H1 (cell line): ENCODE data around the gene ATXN2. TPM values are rescaled to one million over a fixed set of nuclear protein-coding genes. Genes with fewer than 3 reads are reported as not detected.

Experiments used
- CTCF ChIA-PET: fragments of 300-600 bp; sonication (Branson Sonifier 250); formaldehyde crosslinking; loops from one replicate; lab custom pipeline; 2021; ENCODE audit not compliant: partially characterized antibody; lab: Charles Lee
- POLR2A ChIA-PET: fragments of 300-600 bp; sonication (Branson Sonifier 250); formaldehyde crosslinking; loops from one replicate; lab custom pipeline; 2021; ENCODE audit warnings: inconsistent platforms; ENCODE audit not compliant: partially characterized antibody; lab: Charles Lee
- DNase-seq, 2 experiments: peaks; one replicate each; pipeline versions ENCODE4 v3.0.0 to v3.0.0-alpha.2; 2010 to 2022; ENCODE audit warnings: low spot score in 2 of 2, low read depth in 1 of 2, mixed read lengths in 1 of 2
- FAIRE-seq: peaks from 2 replicates; lab custom pipeline; 2011; peaks lifted over from hg19 to GRCh38; lab: Jason Lieb, UNC
- H2AFZ ChIP-seq: 2 replicates; pipeline ENCODE4 v1.8.1; 2012; ENCODE audit warnings: low read length, inconsistent platforms
- H2AK5ac ChIP-seq: 2 replicates; pipeline ENCODE4 v1.6.1; 2013; ENCODE audit warnings: low read depth, low read length
- H2BK120ac ChIP-seq: replicated peaks from 2 replicates; pipeline ENCODE3; 2013; ENCODE audit warnings: low read depth, low read length, inconsistent platforms
- H2BK12ac ChIP-seq: 2 replicates; pipeline ENCODE4 v1.6.1; 2013; ENCODE audit warnings: low read depth, low read length
- H2BK15ac ChIP-seq: 2 replicates; pipeline ENCODE4 v1.6.1; 2013; ENCODE audit warnings: low read length
- H2BK20ac ChIP-seq: 2 replicates; pipeline ENCODE4 v1.6.1; 2013; ENCODE audit warnings: low read length
- H2BK5ac ChIP-seq: 2 replicates; pipeline ENCODE4 v1.6.1; 2013; ENCODE audit warnings: low read depth, low read length
- H3K14ac ChIP-seq: 2 replicates; pipeline ENCODE4 v1.6.1; 2013; ENCODE audit warnings: inconsistent platforms; ENCODE audit not compliant: insufficient read length
- H3K18ac ChIP-seq: 2 replicates; pipeline ENCODE4 v1.6.1; 2013; ENCODE audit warnings: low read length; ENCODE audit errors: extremely low read depth
- H3K23ac ChIP-seq: 2 replicates; pipeline ENCODE4 v1.6.1; 2013; ENCODE audit warnings: inconsistent platforms; ENCODE audit not compliant: insufficient read length
- H3K23me2 ChIP-seq: 2 replicates; pipeline ENCODE4 v1.6.1; 2013; ENCODE audit warnings: low read depth, low read length
- H3K27ac ChIP-seq: 2 replicates; pipeline ENCODE4 v1.6.1; 2011; ENCODE audit warnings: low read depth, low read length, inconsistent platforms
- H3K27me3 ChIP-seq, 4 experiments: replicated peaks in 1 of 4; 1 replicate in 1 of 4; 2 replicates in 3 of 4; pipeline versions ENCODE4 v1.6.1 to v1.8.1; 2011 to 2013; ENCODE audit warnings: low read length in 3 of 4, mild to moderate bottlenecking in 3 of 4, inconsistent platforms in 2 of 4, mixed read lengths in 2 of 4, moderate library complexity in 1 of 4; ENCODE audit not compliant: control insufficient read depth in 3 of 4, insufficient read depth in 3 of 4; ENCODE audit errors: extremely low read depth in 1 of 4
- H3K36me3 ChIP-seq, 4 experiments: 2 replicates each; pipeline versions ENCODE4 v1.6.1 to v1.8.1; 2011 to 2013; ENCODE audit warnings: mild to moderate bottlenecking in 4 of 4, low read length in 3 of 4, moderate library complexity in 2 of 4, control low read depth in 1 of 4, inconsistent platforms in 1 of 4; ENCODE audit not compliant: insufficient read depth in 4 of 4, control insufficient read depth in 2 of 4
- H3K4ac ChIP-seq: replicated peaks from 2 replicates; pipeline ENCODE3; 2013; ENCODE audit warnings: low read length, low read depth, mixed read lengths, inconsistent platforms; ENCODE audit not compliant: insufficient read length
- H3K4me1 ChIP-seq, 4 experiments: replicated peaks in 1 of 4; 1 replicate in 1 of 4; 2 replicates in 3 of 4; pipeline versions ENCODE4 v1.6.1 to v1.8.1; 2011 to 2013; ENCODE audit warnings: low read length in 3 of 4, inconsistent platforms in 2 of 4, mixed read lengths in 1 of 4; ENCODE audit not compliant: insufficient read depth in 4 of 4, control insufficient read depth in 3 of 4
- H3K4me2 ChIP-seq, 2 experiments: 2 replicates each; pipeline versions ENCODE4 v1.6.1 to v1.8.1; 2011 to 2013; ENCODE audit warnings: low read depth in 2 of 2, low read length in 2 of 2, control low read depth in 1 of 2, inconsistent platforms in 1 of 2, mild to moderate bottlenecking in 1 of 2; ENCODE audit not compliant: insufficient read depth in 1 of 2
- H3K4me3 ChIP-seq, 4 experiments: fragments of 200-600, 300-600 bp in 1 of 4; sonication (generic), shearing (Covaris generic), sonication (Bioruptor Twin) in 1 of 4; 2 replicates each; pipeline versions ENCODE4 v1.5.1 to v1.8.1; 2011 to 2016; ENCODE audit warnings: low read length in 4 of 4, low read depth in 3 of 4, control low read depth in 2 of 4, inconsistent platforms in 2 of 4, mild to moderate bottlenecking in 2 of 4, mixed read lengths in 1 of 4, moderate library complexity in 1 of 4; ENCODE audit not compliant: insufficient read depth in 2 of 4; ENCODE audit errors: extremely low read depth in 1 of 4
- H3K56ac ChIP-seq: replicated peaks from 2 replicates; pipeline ENCODE3; 2013; ENCODE audit warnings: low read depth, mild to moderate bottlenecking, mixed read lengths, low read length, inconsistent platforms; ENCODE audit not compliant: insufficient read length
- H3K79me1 ChIP-seq: 2 replicates; pipeline ENCODE4 v1.6.1; 2013; ENCODE audit warnings: low read depth, low read length, control low read depth
- H3K79me2 ChIP-seq, 2 experiments: 2 replicates each; pipeline versions ENCODE4 v1.6.1 to v1.8.1; 2012 to 2013; ENCODE audit warnings: low read length in 2 of 2, mild to moderate bottlenecking in 2 of 2, inconsistent platforms in 1 of 2; ENCODE audit not compliant: insufficient read depth in 2 of 2, control insufficient read depth in 1 of 2
- H3K9ac ChIP-seq, 4 experiments: replicated peaks in 1 of 4; 1 replicate in 1 of 4; 2 replicates in 3 of 4; pipeline versions ENCODE4 v1.6.1 to v1.8.1; 2011 to 2013; ENCODE audit warnings: low read depth in 3 of 4, low read length in 3 of 4, control low read depth in 2 of 4, mild to moderate bottlenecking in 2 of 4, moderate library complexity in 2 of 4, inconsistent platforms in 1 of 4; ENCODE audit errors: extremely low read depth in 1 of 4
- H3K9me3 ChIP-seq, 2 experiments: 2 replicates each; pipeline versions ENCODE4 v1.6.1 to v1.8.1; 2012 to 2013; ENCODE audit warnings: mild to moderate bottlenecking in 2 of 2, moderate library complexity in 2 of 2, control low read depth in 1 of 2, inconsistent platforms in 1 of 2, low read depth in 1 of 2, low read length in 1 of 2, mixed read lengths in 1 of 2; ENCODE audit not compliant: insufficient read depth in 2 of 2
- H4K20me1 ChIP-seq, 2 experiments: replicated peaks in 1 of 2; 2 replicates each; pipeline versions ENCODE3 to v1.8.1; 2011 to 2013; ENCODE audit warnings: inconsistent platforms in 2 of 2, low read length in 2 of 2, mild to moderate bottlenecking in 1 of 2; ENCODE audit not compliant: insufficient read depth in 2 of 2, control insufficient read depth in 1 of 2
- H4K5ac ChIP-seq: 2 replicates; pipeline ENCODE4 v1.6.1; 2013; ENCODE audit warnings: low read length, low read depth, mixed read lengths, inconsistent platforms; ENCODE audit not compliant: insufficient read length
- H4K8ac ChIP-seq: 2 replicates; pipeline ENCODE4 v1.8.0; 2013; ENCODE audit warnings: mild to moderate bottlenecking, moderate library complexity, low read length, inconsistent platforms; ENCODE audit not compliant: insufficient read depth; ENCODE audit errors: extremely low read depth
- H4K91ac ChIP-seq: replicated peaks from 2 replicates; pipeline ENCODE3; 2013; ENCODE audit warnings: low read length, mixed read lengths, inconsistent platforms; ENCODE audit not compliant: insufficient read length
- BRCA1 ChIP-seq: IDR thresholded peaks from 2 replicates; pipeline ENCODE4 v1.6.1; 2012; ENCODE audit warnings: low read depth, low read length, improper control_type of control experiment
- CREB1 ChIP-seq: IDR thresholded peaks from 2 replicates; pipeline ENCODE4 v1.6.1; 2012; ENCODE audit warnings: inconsistent platforms
- JUN ChIP-seq: IDR thresholded peaks from 2 replicates; pipeline ENCODE4 v1.6.1; 2011; ENCODE audit warnings: low read depth, mild to moderate bottlenecking, improper control_type of control experiment, low read length
- POU5F1 ChIP-seq: IDR thresholded peaks from 2 replicates; pipeline ENCODE4 v1.6.1; 2011; ENCODE audit warnings: low read depth, mild to moderate bottlenecking, low read length, moderate library complexity
- RAD21 ChIP-seq, 2 experiments: IDR thresholded peaks in 1 of 2; conservative IDR thresholded peaks in 1 of 2; 2 replicates each; pipeline ENCODE4 v1.6.1; 2011; ENCODE audit warnings: low read depth in 2 of 2, low read length in 2 of 2, improper control_type of control experiment in 1 of 2, inconsistent platforms in 1 of 2, mild to moderate bottlenecking in 1 of 2, moderate library complexity in 1 of 2
- SIN3A ChIP-seq, 2 experiments: IDR thresholded peaks in 1 of 2; conservative IDR thresholded peaks in 1 of 2; 2 replicates each; pipeline ENCODE4 v1.6.1; 2011 to 2012; ENCODE audit warnings: low read length in 2 of 2, improper control_type of control experiment in 1 of 2, low read depth in 1 of 2, mild to moderate bottlenecking in 1 of 2
- SIRT6 ChIP-seq: IDR thresholded peaks from one replicate; pipeline ENCODE4 v1.7.1; 2012; ENCODE audit warnings: low read length, inconsistent platforms
- TCF12 ChIP-seq: IDR thresholded peaks from 2 replicates; pipeline ENCODE4 v1.6.1; 2011; ENCODE audit warnings: low read depth, mild to moderate bottlenecking, low read length
- WGBS, 2 experiments: shearing (Covaris generic) in 1 of 2; methylation state at CpG; one replicate each; pipeline versions ENCODE4 v1.1.6 to v1.1.7; 2013 to 2015; ENCODE audit warnings: low lambda C conversion rate in 2 of 2, mixed read lengths in 2 of 2, inconsistent platforms in 1 of 2, low coverage in 1 of 2, missing lambda C conversion rate in 1 of 2; ENCODE audit not compliant: insufficient replicate concordance in 2 of 2, insufficient coverage in 1 of 2, insufficient read length in 1 of 2; ENCODE audit errors: extremely low coverage in 1 of 2, missing lambda C conversion rate in 1 of 2; 5-methylcytosine and 5-hydroxymethylcytosine counted together
- polyA plus RNA-seq, 7 experiments: library from polyadenylated mRNA; depleted of rRNA in 3 of 7; stranded (reverse) in 5 of 7; unstranded in 2 of 7; fragments of >200 nt in 5 of 7; fragments of 200-250 nt in 2 of 7; gene quantifications; 1 replicate in 5 of 7; 2 replicates in 1 of 7; 4 replicates in 1 of 7; pipeline versions ENCODE4 v1.2.1 to v1.2.3, GENCODE V29; 2011 to 2013; ENCODE audit warnings: missing spikeins in 2 of 7, mixed read lengths in 2 of 7
- total RNA-seq: library from RNA; stranded (reverse); fragmentation: NEBNext Ultra II Directional; extraction: Animal tissue kit (Norgen Biotek cat#: 25700); gene quantifications from 2 replicates; pipeline ENCODE4 v1.2.1, GENCODE V29; 2021
- TF ChIP-seq, protein P1 (sequence below): IDR thresholded peaks from 2 replicates; pipeline ENCODE4 v1.6.1; 2011; ENCODE audit warnings: low read depth, mild to moderate bottlenecking, low read length; ENCODE audit not compliant: insufficient read depth
- TF ChIP-seq, protein P2 (sequence below): IDR thresholded peaks from 2 replicates; pipeline ENCODE4 v1.6.1; 2012; ENCODE audit warnings: inconsistent platforms

ATXN2 gene
- total and polyA plus RNA-seq, 2 of the 8 experiments (the other 6 are each of a cell fraction or from before 2014, with no cell fraction given) = 46.6 to 80.7 TPM

DNA sequence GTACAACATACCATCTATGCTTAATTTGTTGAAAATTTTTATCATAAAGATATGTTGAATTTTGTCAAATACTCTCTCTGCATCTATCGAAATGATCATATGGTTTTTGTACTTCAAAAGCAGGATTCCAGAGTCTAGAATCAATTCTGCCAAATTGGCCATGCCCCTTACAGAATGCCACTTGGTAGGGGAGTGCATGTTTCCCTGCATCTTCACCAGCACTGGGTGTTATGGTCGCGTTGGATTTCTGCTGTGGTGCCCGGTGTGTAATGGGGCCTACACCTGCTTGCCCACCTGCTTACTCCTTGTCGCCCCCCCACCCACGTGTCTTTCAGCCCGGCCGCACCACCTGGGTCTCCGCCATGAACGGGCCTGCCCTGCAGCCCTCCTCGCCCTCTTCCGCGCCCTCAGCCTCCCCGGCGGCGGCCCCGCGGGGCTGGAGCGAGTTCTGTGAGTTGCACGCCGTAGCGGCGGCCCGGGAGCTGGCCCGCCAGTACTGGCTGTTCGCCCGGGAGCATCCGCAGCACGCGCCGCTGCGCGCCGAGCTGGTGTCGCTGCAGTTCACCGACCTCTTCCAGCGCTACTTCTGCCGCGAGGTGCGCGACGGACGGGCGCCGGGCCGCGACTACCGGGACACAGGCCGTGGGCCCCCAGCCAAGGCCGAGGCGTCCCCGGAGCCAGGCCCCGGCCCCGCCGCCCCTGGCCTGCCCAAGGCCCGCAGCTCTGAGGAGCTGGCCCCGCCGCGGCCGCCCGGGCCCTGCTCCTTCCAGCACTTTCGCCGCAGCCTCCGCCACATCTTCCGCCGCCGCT lies 181.1 kb downstream of the ATXN2 start:
- Histone ChIP-seq H3K27me3 (no peaks in the 10 kb centered on the region), H3K14ac (no peak overlapping the region), H3K18ac (no peak overlapping the region), H3K4me1 (peaks cover 9 to 23% (median 15%) of the 10 kb centered on the region in 4 experiments; a peak in 6 of 7 replicates), H4K20me1 (peaks cover 9 to 16% of the 10 kb centered on the region in 2 experiments), H3K27ac (no peak overlapping the region), H3K56ac (no peak overlapping the region), H2BK120ac (no peak overlapping the region), H3K4me2 (no peak overlapping the region), H4K8ac (0 out of 2 replicates have a peak overlapping the region, but pooled peaks have one; percentile 40), H2BK5ac (peak overlapping the region; percentile 44; the same call in 1 of the 2 replicates), H3K23me2 (no peaks in the 10 kb centered on the region; the same call in 1 of the 2 replicates), H3K23ac (no peak overlapping the region), H4K91ac (no peak overlapping the region), H3K9ac (no peak overlapping the region), H3K79me1 (peaks cover 11% of the 10 kb centered on the region; the same call in 1 of the 2 replicates), H2AFZ (no peak overlapping the region), H3K36me3 (peaks cover 0 to 18% (median 7%) of the 10 kb centered on the region in 4 experiments; a peak in 3 of 8 replicates), H2AK5ac (no peak overlapping the region), H3K4ac (no peak overlapping the region), H3K9me3 (no peaks in the 10 kb centered on the region), H3K79me2 (peaks cover 11 to 65% of the 10 kb centered on the region in 2 experiments; a peak in 3 of 4 replicates), H3K4me3 (no peak overlapping the region), H2BK12ac (no peak overlapping the region), H2BK20ac (no peak overlapping the region), H2BK15ac (no peak overlapping the region), H4K5ac (no peak overlapping the region)
- FAIRE-seq (no peak), DNase-seq (no peak)
- ChIA-PET POLR2A (interaction anchor here (0.7 to 2.4 kb wide), 5 partner anchors 7 to 37 kb away, joined by 3 to 9 read pairs (median 5); partner anchors contain the start of gene SH2B3), CTCF (interaction anchor here (1.0 to 11.1 kb wide), 4 partner anchors 14 to 114 kb away, joined by 3 to 189 read pairs (median 26); partner anchors contain the start of gene SH2B3)
- WGBS, 2 experiments = 94% methylated on average over 36 of the region's 67 CpGs; no CpG with 5 or more reads in 1 of the 2 experiments
- TF ChIP-seq JUN (no peak), CREB1 (no peak), SIN3A (conservative IDR thresholded peaks at IDR 0.05 in 1 of 2, IDR thresholded peaks at IDR 0.05 in 1 of 2; ENCODE audit: low read depth in 1 of 2, low read length in 2 of 2) (no peak), BRCA1 (no peak), RAD21 (IDR thresholded peaks at IDR 0.05 in 1 of 2, conservative IDR thresholded peaks at IDR 0.05 in 1 of 2; ENCODE audit: low read depth in 2 of 2, low read length in 2 of 2) (no peak), SIRT6 (no peak), POU5F1 (no peak), TCF12 (no peak)
- TF ChIP-seq, protein P1, sequence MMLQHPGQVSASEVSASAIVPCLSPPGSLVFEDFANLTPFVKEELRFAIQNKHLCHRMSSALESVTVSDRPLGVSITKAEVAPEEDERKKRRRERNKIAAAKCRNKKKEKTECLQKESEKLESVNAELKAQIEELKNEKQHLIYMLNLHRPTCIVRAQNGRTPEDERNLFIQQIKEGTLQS = no peak
- TF ChIP-seq, protein P2, sequence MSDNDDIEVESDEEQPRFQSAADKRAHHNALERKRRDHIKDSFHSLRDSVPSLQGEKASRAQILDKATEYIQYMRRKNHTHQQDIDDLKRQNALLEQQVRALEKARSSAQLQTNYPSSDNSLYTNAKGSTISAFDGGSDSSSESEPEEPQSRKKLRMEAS = no peak
